Muscle of leg (tissue), 11 donors: ENCODE data around the gene CACNA2D4. TPM values are rescaled to one million over a fixed set of nuclear protein-coding genes. Genes with fewer than 3 reads are reported as not detected.

Experiments
- DNase-seq: peaks from one replicate; pipeline ENCODE4 v3.0.0; 2013
- H3K27ac ChIP-seq: one replicate; pipeline ENCODE4 v1.5.1; 2013; ENCODE audit warnings: mild to moderate bottlenecking, low read length, control low read depth
- H3K27me3 ChIP-seq: one replicate; pipeline ENCODE4 v1.6.1; 2013; ENCODE audit warnings: low read length; ENCODE audit not compliant: control insufficient read depth, insufficient read depth
- H3K36me3 ChIP-seq: one replicate; pipeline ENCODE4 v1.6.1; 2013; ENCODE audit warnings: low read length; ENCODE audit not compliant: control insufficient read depth, insufficient read depth
- H3K4me1 ChIP-seq: one replicate; pipeline ENCODE4 v1.6.1; 2013; ENCODE audit warnings: low read length; ENCODE audit not compliant: control insufficient read depth, insufficient read depth
- H3K4me3 ChIP-seq: one replicate; pipeline ENCODE4 v1.5.1; 2013; ENCODE audit warnings: low read length, control low read depth
- H3K9me3 ChIP-seq: replicated peaks from 2 replicates; pipeline ENCODE4 v1.6.1; 2013; ENCODE audit warnings: low read depth, low read length; ENCODE audit not compliant: control insufficient read depth
- WGBS: methylation state at CpG from one replicate; pipeline ENCODE4 v1.1.5; 2013; ENCODE audit warnings: missing lambda C conversion rate; ENCODE audit not compliant: insufficient coverage; 5-methylcytosine and 5-hydroxymethylcytosine counted together
- polyA plus RNA-seq, 8 donors: library from polyadenylated mRNA; unstranded; fragments of 120-200 nt; gene quantifications; one replicate each; pipeline versions ENCODE4 v1.2.1 to v1.2.3, GENCODE V29; 2013; ENCODE audit warnings: inconsistent platforms in 1 of 8, low replicate concordance in 1 of 8; ENCODE audit not compliant: insufficient read length in 8 of 8, insufficient read depth in 1 of 8
- total RNA-seq: library from RNA; stranded (reverse); fragments of 120-200 nt; gene quantifications from one replicate; pipeline ENCODE4 v1.2.4, GENCODE V29; 2013

Gene CACNA2D4
- total and polyA plus RNA-seq, 9 donors, result 1.4 to 4.2 (median 2.6) TPM

DNA sequence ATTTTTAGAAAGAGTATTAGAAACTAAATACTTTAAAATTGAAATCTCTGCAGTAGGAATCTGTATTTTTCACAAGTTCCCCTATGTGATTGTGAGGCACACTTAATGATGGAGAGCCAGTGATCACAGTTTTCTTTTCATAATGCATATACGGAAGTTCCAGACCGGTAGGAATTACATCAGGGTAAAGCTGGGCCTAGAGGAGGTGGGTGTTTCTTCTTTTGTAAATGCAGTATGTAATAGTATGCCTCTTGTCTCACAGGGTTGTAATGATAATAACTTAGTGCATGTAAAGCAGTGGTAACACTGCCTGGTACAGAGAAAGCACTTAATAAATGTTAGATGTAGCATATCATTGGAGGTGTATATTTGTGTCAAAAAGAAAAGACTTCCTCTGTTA, 155.3 kb downstream of the CACNA2D4 start:
- Histone ChIP-seq H3K4me3 (no peak overlapping the region), H3K27ac (no peak overlapping the region), H3K9me3 (no peaks in the 10 kb centered on the region), H3K4me1 (no peaks in the 10 kb centered on the region), H3K27me3 (no peaks in the 10 kb centered on the region), H3K36me3 (no peaks in the 10 kb centered on the region)
- WGBS, result no CpG with 5 or more reads among the region's 2 CpGs
- no peak for DNase-seq

DNA sequence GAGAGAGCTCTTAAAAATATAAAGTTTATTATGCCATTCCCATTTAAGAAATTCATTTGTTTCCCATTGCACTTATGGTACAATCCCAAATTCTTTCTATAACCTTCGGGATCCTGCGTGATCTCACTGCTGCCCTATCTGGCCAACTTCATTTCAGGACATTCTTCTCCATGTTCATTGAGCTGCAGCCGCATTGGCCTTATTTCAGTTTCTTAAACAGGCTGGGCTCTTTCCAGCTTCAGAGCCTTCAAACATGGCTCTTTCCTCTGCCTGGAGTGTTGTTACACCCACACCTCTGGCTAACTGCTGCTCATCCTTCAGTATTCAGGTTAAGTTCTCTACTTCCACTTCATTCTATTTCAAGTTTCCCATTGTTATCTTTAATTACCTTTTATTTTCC, 156.6 kb downstream of the CACNA2D4 start:
- 81% methylated on average over 3 of the region's 3 CpGs for WGBS
- Histone ChIP-seq H3K27ac (no peak overlapping the region), H3K4me3 (no peak overlapping the region)

DNA sequence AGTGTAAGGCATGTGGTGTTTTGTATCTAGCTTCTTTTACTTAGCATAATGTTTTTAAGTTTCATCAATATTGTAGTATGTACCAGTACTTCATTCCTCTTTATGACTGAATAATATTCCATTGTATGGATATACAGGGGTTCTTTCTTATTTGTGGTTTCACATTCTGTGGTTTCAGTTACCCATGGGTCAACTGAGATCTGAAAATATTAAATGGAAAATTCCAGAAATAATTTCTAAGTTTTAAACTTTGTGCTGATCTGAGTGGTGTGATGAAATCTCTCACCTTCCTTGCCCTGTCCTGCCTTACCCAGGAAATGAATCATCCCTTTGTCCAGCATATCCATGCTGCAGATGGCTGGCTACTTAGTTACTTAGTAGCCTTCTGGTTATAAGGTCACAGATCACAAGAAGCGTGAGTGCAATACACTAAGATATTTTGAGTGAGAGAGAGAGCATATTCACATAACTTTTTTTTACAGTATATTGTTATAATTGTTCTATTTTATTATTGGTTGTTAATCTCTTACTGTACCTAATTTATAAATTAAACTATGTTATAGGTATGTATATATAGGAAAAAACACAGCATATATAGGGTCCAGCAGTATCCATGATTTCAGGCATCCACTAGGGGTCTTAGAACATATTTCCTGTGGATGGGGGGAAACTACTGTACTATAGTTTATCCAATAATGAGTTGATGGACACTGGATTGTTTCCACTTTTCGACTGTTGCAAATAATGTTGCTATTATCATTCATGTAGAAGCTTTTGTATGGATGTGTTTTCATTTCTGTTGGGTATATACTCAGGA, 157.7 kb downstream of the CACNA2D4 start:
- no peak for DNase-seq
- 40% methylated on average over 1 of the region's 2 CpGs for WGBS

More for the DNA sequence above, 156.6 kb downstream of the CACNA2D4 start:
- H3K36me3 ChIP-seq, result peaks cover 8% of the 10 kb centered on the region
- H3K9me3 ChIP-seq, result no peaks in the 10 kb centered on the region
- no peaks in the 10 kb centered on the region for H3K4me1 ChIP-seq
- no peaks in the 10 kb centered on the region for H3K27me3 ChIP-seq
- DNase-seq, result no peak

DNA sequence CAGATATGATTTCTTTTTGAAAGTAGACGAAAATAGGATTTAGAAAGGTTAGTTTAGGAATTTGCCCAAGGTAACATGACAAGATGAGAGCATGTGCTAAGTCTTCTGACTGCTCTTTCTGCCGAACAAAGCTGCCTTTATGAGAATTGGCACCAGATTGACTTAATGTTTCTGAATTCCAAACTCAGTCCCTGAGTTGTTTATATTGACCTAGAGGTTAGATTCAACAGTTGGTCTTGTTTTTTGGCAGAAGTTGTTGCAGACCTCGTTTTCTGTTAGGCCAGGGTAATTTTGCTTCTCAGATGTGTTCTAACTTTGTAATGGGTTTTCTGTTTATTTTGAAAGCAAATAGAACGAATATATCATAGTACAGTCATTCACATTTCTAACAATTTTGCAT, 159.6 kb downstream of the CACNA2D4 start:
- no peak overlapping the region for H3K27ac ChIP-seq
- DNase-seq, result peak; percentile 31
- peaks cover 12% of the 10 kb centered on the region for H3K36me3 ChIP-seq
- no peaks in the 10 kb centered on the region for H3K4me1 ChIP-seq
- H3K27me3 ChIP-seq, result no peaks in the 10 kb centered on the region
- H3K4me3 ChIP-seq, result no peak overlapping the region
- no peaks in the 10 kb centered on the region for H3K9me3 ChIP-seq
- WGBS, result no CpG with 5 or more reads among the region's 4 CpGs

More for the DNA sequence above, 157.7 kb downstream of the CACNA2D4 start:
- Histone ChIP-seq H3K36me3 (peaks cover 8% of the 10 kb centered on the region), H3K27ac (no peak overlapping the region), H3K4me1 (no peaks in the 10 kb centered on the region), H3K27me3 (no peaks in the 10 kb centered on the region), H3K4me3 (no peak overlapping the region), H3K9me3 (no peaks in the 10 kb centered on the region)

DNA sequence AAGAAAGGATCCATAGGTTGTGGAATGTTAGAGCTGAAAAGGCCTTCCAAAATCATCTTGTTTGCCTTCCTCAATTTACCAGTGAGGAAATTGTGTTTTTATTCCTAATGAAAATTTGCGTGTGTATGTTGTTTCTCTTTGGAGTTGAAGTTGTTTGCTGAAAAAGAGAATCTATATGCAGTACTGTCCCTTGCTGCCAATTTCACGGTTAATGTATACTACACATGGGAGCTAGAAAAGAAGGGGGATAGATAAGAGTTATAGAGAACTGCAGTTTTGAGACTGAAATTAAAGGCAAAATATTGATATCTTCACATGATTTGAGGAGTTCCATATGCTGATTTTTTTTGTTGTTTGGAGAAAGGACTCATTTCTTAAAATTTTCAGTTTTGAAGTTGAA, 160.1 kb downstream of the CACNA2D4 start:
- peaks cover 12% of the 10 kb centered on the region for H3K36me3 ChIP-seq
- H3K9me3 ChIP-seq, result no peaks in the 10 kb centered on the region
- H3K27ac ChIP-seq, result no peak overlapping the region
- no peaks in the 10 kb centered on the region for H3K4me1 ChIP-seq
- no peak for DNase-seq
- whole genome bisulfite sequencing, result 73% methylated on average over 2 of the region's 2 CpGs
- no peaks in the 10 kb centered on the region for H3K27me3 ChIP-seq
- no peak overlapping the region for H3K4me3 ChIP-seq

DNA sequence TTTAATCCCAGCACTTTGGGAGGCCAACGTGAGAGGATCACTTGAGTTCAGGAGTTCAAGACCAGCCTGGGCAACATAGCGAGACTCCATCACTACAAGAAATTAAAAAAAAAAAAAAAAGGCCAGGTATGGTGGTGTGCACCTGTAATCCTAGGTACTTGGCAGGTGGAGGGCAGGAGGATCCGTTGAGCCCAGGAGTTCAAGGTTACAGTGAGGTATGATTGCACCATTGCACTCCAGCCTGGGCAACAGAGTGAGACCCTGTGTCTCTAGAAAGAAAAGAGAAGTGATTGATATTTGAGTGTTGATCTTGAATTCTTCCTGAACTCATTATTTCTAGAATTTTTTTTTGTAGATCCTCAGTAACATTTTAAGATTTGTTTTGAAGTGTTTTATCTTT, 168.2 kb downstream of the CACNA2D4 start:
- 100% methylated on average over 1 of the region's 3 CpGs for WGBS
- DNase-seq, result no peak
- Histone ChIP-seq H3K4me1 (no peaks in the 10 kb centered on the region), H3K36me3 (peaks cover 4% of the 10 kb centered on the region), H3K4me3 (no peak overlapping the region), H3K9me3 (peaks cover 12% of the 10 kb centered on the region), H3K27me3 (no peaks in the 10 kb centered on the region), H3K27ac (no peak overlapping the region)

DNA sequence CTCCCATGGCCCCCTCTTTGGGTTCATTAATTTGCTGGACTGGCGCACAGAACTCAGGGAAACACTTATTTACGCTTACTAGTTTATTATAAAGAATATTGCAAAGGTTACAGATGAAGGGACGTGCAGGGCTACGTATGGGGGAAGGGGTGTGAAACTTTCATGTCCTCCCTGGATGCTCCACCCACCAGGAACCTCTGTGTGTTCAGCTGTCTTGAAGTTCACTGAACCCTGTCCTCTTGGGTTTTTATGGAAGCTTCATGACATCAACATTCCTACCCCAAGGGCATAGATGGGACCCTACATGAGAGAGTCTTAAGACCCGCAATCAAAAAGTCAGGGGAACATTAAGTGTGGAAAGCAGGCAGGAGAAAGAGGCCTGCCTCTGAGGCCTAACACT, 169.4 kb downstream of the CACNA2D4 start:
- Histone ChIP-seq H3K27ac (no peak overlapping the region), H3K4me1 (no peaks in the 10 kb centered on the region), H3K9me3 (peaks cover 12% of the 10 kb centered on the region), H3K4me3 (no peak overlapping the region), H3K36me3 (no peaks in the 10 kb centered on the region), H3K27me3 (no peaks in the 10 kb centered on the region)
- no CpG with 5 or more reads among the region's 5 CpGs for WGBS
- no peak for DNase-seq

DNA sequence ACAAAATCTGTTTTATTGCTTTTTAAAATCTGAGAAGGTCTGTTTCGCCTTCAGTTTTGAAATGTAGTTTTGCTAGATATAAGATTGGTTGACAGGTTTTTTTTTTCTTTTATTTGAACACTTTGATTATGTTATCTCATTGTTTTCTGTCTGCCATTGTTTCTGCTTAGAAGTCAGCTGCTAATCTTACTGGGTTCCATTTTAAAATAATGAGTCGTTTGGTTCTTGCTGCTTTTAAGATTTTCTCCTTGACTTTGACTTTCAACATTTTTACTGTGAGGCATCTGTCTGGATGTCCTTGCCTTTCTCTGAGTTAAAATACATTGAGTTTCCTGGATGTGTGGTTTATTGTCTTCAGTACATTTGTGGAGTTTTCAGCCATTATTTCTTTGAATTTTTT, 170.8 kb downstream of the CACNA2D4 start:
- DNase-seq, result no peak
- H3K27ac ChIP-seq, result no peak overlapping the region
- whole genome bisulfite sequencing, result no CpG with 5 or more reads among the region's 2 CpGs
- no peaks in the 10 kb centered on the region for H3K27me3 ChIP-seq
- H3K4me3 ChIP-seq, result no peak overlapping the region
- H3K36me3 ChIP-seq, result no peaks in the 10 kb centered on the region
- H3K9me3 ChIP-seq, result peaks cover 12% of the 10 kb centered on the region
- no peaks in the 10 kb centered on the region for H3K4me1 ChIP-seq

DNA sequence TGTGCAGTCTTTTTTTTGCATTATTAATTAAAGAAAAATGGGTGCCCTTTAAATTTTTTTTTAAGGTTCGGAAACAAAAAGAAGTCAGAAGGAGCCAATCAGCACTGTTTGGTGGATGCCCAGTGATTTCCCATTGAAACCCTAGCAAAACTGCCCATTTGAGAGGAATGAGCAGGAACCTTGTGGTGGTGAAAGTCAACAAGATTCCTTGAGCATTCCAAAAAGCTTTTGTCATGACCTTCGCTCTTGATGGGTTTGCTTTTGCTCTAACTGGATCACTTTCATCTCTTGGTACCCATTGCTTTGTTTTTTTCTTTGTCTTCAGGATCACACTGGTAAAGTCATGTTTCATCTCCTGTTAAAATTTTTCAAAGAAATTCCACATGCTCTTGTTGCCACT, 173.5 kb downstream of the CACNA2D4 start:
- no peak for DNase-seq
- no peak overlapping the region for H3K4me3 ChIP-seq
- no peaks in the 10 kb centered on the region for H3K4me1 ChIP-seq
- 80% methylated on average over 1 of the region's 2 CpGs for WGBS
- peaks cover 12% of the 10 kb centered on the region for H3K9me3 ChIP-seq
- H3K27me3 ChIP-seq, result no peaks in the 10 kb centered on the region
- H3K27ac ChIP-seq, result no peak overlapping the region
- no peaks in the 10 kb centered on the region for H3K36me3 ChIP-seq
